GM23338 (cell line): ENCODE data around the gene SOS1. TPM values are rescaled to one million over a fixed set of nuclear protein-coding genes. Genes with fewer than 3 reads are reported as not detected.

Source experiments
- ATAC-seq: fragments of 200-7000 bp; cut with Tn5 transposase; 3 replicates; pipeline ENCODE4 v1.9.1; 2020
- DNase-seq: peaks from one replicate; pipeline ENCODE4 v3.0.0-alpha.2; 2015; ENCODE audit warnings: low spot score
- H2AFZ ChIP-seq: fragments of 200-600 bp; sonication (generic); 2 replicates; pipeline ENCODE4 v1.8.0; 2016; ENCODE audit warnings: antibody characterized with exemption, mild to moderate bottlenecking, moderate library complexity
- H3F3A ChIP-seq: fragments of 200-600 bp; sonication (generic); replicated peaks from 2 replicates; pipeline ENCODE4 v1.8.0; 2017; ENCODE audit warnings: antibody characterized with exemption, mixed run types, low read depth
- H3K27ac ChIP-seq: fragments of 200-600 bp; sonication (generic); 2 replicates; pipeline ENCODE4 v1.6.1; 2016; ENCODE audit warnings: low read depth
- H3K27me3 ChIP-seq: fragments of 200-600 bp; sonication (generic); 2 replicates; pipeline ENCODE4 v1.8.0; 2016; ENCODE audit warnings: mild to moderate bottlenecking, mixed run types, moderate library complexity; ENCODE audit not compliant: insufficient read depth
- H3K36me3 ChIP-seq: fragments of 200-600 bp; sonication (generic); 2 replicates; pipeline ENCODE4 v1.8.0; 2016; ENCODE audit warnings: mild to moderate bottlenecking; ENCODE audit not compliant: insufficient read depth
- H3K4me1 ChIP-seq: fragments of 200-600 bp; sonication (generic); 2 replicates; pipeline ENCODE4 v1.8.0; 2016; ENCODE audit warnings: mild to moderate bottlenecking, moderate library complexity; ENCODE audit not compliant: insufficient read depth
- H3K4me2 ChIP-seq: fragments of 200-600 bp; sonication (generic); 2 replicates; pipeline ENCODE4 v1.7.1; 2017; ENCODE audit warnings: mixed run types
- H3K4me3 ChIP-seq: fragments of 200-600 bp; sonication (generic); 2 replicates; pipeline ENCODE4 v1.6.1; 2016; ENCODE audit warnings: mixed run types
- H3K79me2 ChIP-seq: fragments of 200-600 bp; sonication (generic); replicated peaks from 2 replicates; pipeline ENCODE4 v1.8.0; 2017; ENCODE audit warnings: mild to moderate bottlenecking; ENCODE audit not compliant: insufficient read depth
- H3K9me2 ChIP-seq: fragments of 200-600 bp; sonication (generic); 2 replicates; pipeline ENCODE4 v1.8.0; 2017; ENCODE audit not compliant: insufficient read depth
- H4K20me1 ChIP-seq: fragments of 200-600 bp; sonication (generic); replicated peaks from 2 replicates; pipeline ENCODE4 v1.8.0; 2017; ENCODE audit warnings: mild to moderate bottlenecking; ENCODE audit not compliant: insufficient read depth
- H3K27ac Mint-ChIP-seq: 2 replicates; pipeline ENCODE4 v1.8.0; 2020; ENCODE audit warnings: inconsistent platforms, mild to moderate bottlenecking, moderate library complexity, mixed read lengths
- H3K27me3 Mint-ChIP-seq: 3 replicates; pipeline ENCODE4 v1.8.0; 2022; ENCODE audit warnings: low read depth, mild to moderate bottlenecking, moderate library complexity, mixed read lengths, inconsistent platforms; ENCODE audit not compliant: insufficient read depth, poor library complexity
- H3K36me3 Mint-ChIP-seq: 3 replicates; pipeline ENCODE4 v1.8.0; 2021; ENCODE audit warnings: low read depth, mild to moderate bottlenecking, inconsistent platforms, moderate library complexity, mixed read lengths
- H3K4me1 Mint-ChIP-seq: 3 replicates; pipeline ENCODE4 v1.8.0; 2020; ENCODE audit warnings: mild to moderate bottlenecking, inconsistent platforms, mixed read lengths
- H3K4me3 Mint-ChIP-seq: 3 replicates; pipeline ENCODE4 v1.8.0; 2021; ENCODE audit warnings: moderate library complexity, mild to moderate bottlenecking, inconsistent platforms, mixed read lengths
- H3K9me3 Mint-ChIP-seq: 3 replicates; pipeline ENCODE4 v1.8.0; 2020; ENCODE audit warnings: moderate library complexity, mild to moderate bottlenecking, inconsistent platforms, mixed read lengths
- CREB1 ChIP-seq: fragments of 250-450 bp; sonication (Bioruptor Pico); IDR thresholded peaks from 2 replicates; pipeline ENCODE4 v1.5.0; 2020; ENCODE audit warnings: low read depth, mild to moderate bottlenecking, moderate library complexity
- EZH2 ChIP-seq: fragments of 200-600 bp; sonication (generic); IDR thresholded peaks from one replicate; pipeline ENCODE4 v1.8.0; 2017; ENCODE audit warnings: antibody characterized with exemption, mild to moderate bottlenecking, low read depth; ENCODE audit not compliant: unreplicated experiment
- EZH2phosphoT487 ChIP-seq: fragments of 200-600 bp; sonication (generic); IDR thresholded peaks from one replicate; pipeline ENCODE4 v1.8.1; 2018; ENCODE audit warnings: antibody characterized with exemption; ENCODE audit not compliant: unreplicated experiment
- NANOG ChIP-seq: IDR thresholded peaks from 2 replicates; pipeline ENCODE4 v1.6.1; 2016; ENCODE audit warnings: antibody characterized with exemption, borderline replicate concordance
- POLR2AphosphoS5 ChIP-seq: IDR thresholded peaks from 2 replicates; pipeline ENCODE4 v1.6.1; 2016; ENCODE audit warnings: antibody characterized with exemption, low read depth
- ZNF114 ChIP-seq: fragments of 250-450 bp; sonication (Bioruptor Pico); IDR thresholded peaks from 2 replicates; pipeline ENCODE4 v1.5.0; 2020; ENCODE audit warnings: mild to moderate bottlenecking, moderate library complexity
- ZNF331 ChIP-seq: fragments of 250-450 bp; sonication (Bioruptor Pico); IDR thresholded peaks from 2 replicates; pipeline ENCODE4 v1.5.0; 2020; ENCODE audit warnings: low read depth, mild to moderate bottlenecking, moderate library complexity
- polyA plus RNA-seq: library from polyadenylated mRNA; unstranded; fragments of >200 nt; fragmentation: Nextera tagmentation; extraction: Ambion mirVana; gene quantifications from 2 replicates; pipeline ENCODE4 v1.2.1, GENCODE V29; 2016
- total RNA-seq: library from RNA; depleted of rRNA; stranded (reverse); fragments of >200 nt; shearing (Covaris generic); gene quantifications from 2 replicates; pipeline ENCODE4 v1.2.3, GENCODE V29; 2014
- TF ChIP-seq, protein P1 (sequence below): IDR thresholded peaks from one replicate; pipeline ENCODE4 v1.6.1; 2018; ENCODE audit warnings: antibody characterized with exemption; ENCODE audit not compliant: unreplicated experiment
- TF ChIP-seq, protein P2 (sequence below), 2 experiments: fragments of 200-600 bp in 1 of 2; sonication (generic) in 1 of 2; conservative IDR thresholded peaks; 2 replicates each; pipeline versions ENCODE4 v1.5.1 to v1.6.1; 2016 to 2017; ENCODE audit warnings: antibody characterized with exemption in 2 of 2, low read depth in 2 of 2, mild to moderate bottlenecking in 2 of 2, moderate library complexity in 1 of 2

The SOS1 gene
- total and polyA plus RNA-seq, 2 experiments from 2014 or later, result 13.4 to 21.9 TPM

DNA sequence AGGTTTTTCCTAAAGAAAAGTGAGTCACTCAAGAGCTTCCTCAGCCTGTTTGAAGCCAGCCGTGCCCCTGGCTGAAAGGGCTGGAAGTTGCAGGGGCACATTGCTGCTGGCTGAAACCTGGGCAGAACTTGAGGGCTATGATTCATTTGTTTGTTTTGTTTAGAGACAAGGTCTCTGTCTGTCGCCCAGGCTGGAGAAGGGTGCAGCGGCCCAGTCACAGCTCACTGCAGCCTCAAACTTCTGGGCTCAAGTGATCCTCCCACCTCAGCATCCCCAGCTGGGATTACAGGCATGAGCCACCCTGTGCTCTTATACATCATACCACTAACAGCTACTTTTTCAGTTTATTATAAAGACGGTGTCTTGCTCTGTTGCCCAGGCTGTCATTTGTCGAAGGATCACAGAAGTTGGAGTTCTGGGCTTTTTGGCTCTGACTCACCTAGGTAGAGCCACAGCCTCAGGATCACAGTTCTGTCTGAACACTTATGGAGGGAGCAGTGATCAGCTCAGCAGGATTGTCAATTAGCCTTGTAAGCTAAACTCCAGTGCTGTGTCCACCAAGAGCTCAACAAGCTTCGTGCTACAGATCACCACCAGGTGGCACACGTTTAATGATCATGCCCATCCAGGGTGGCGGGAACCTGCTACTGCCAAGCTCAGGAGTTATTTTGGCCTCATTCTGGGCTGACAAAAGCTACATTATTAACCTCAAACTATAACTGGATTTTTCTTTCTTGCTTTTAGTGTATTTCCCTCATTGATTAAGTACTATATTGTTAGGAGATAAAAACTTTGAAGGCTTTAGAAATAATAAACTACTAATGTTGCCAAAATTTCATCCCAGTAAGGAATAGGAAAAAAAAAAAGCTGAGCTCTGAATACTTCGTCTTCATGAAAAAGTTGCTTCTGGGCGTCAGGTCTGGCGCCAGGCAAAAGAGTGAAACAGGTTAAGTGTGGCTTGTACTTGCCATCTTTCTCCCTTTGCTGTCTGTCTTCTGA is 173.3 kb downstream of the SOS1 start:
- H3K4me3 Mint-ChIP-seq, result no peak overlapping the region
- DNase-seq (peak; percentile 93), ATAC-seq (peak; percentile 94)
- H2AFZ ChIP-seq, result 0 out of 2 replicates have a peak overlapping the region, but pooled peaks have one; percentile 8
- H3K27me3 Mint-ChIP-seq, result peaks cover 2% of the 10 kb centered on the region
- no peaks in the 10 kb centered on the region for H3K36me3 ChIP-seq
- no peaks in the 10 kb centered on the region for H3K79me2 ChIP-seq
- no peaks in the 10 kb centered on the region; the same call in 2 of the 3 replicates for H3K36me3 Mint-ChIP-seq
- H4K20me1 ChIP-seq, result no peaks in the 10 kb centered on the region
- H3K4me3 ChIP-seq, result no peak overlapping the region
- 0 out of 3 replicates have a peak, but pooled peaks cover 5% of the 10 kb centered on the region for H3K9me3 Mint-ChIP-seq
- H3K9me2 ChIP-seq, result no peaks in the 10 kb centered on the region
- peaks cover 10% of the 10 kb centered on the region for H3K4me1 ChIP-seq
- H3K27ac Mint-ChIP-seq, result no peak overlapping the region
- TF ChIP-seq, protein P1, sequence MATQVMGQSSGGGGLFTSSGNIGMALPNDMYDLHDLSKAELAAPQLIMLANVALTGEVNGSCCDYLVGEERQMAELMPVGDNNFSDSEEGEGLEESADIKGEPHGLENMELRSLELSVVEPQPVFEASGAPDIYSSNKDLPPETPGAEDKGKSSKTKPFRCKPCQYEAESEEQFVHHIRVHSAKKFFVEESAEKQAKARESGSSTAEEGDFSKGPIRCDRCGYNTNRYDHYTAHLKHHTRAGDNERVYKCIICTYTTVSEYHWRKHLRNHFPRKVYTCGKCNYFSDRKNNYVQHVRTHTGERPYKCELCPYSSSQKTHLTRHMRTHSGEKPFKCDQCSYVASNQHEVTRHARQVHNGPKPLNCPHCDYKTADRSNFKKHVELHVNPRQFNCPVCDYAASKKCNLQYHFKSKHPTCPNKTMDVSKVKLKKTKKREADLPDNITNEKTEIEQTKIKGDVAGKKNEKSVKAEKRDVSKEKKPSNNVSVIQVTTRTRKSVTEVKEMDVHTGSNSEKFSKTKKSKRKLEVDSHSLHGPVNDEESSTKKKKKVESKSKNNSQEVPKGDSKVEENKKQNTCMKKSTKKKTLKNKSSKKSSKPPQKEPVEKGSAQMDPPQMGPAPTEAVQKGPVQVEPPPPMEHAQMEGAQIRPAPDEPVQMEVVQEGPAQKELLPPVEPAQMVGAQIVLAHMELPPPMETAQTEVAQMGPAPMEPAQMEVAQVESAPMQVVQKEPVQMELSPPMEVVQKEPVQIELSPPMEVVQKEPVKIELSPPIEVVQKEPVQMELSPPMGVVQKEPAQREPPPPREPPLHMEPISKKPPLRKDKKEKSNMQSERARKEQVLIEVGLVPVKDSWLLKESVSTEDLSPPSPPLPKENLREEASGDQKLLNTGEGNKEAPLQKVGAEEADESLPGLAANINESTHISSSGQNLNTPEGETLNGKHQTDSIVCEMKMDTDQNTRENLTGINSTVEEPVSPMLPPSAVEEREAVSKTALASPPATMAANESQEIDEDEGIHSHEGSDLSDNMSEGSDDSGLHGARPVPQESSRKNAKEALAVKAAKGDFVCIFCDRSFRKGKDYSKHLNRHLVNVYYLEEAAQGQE, result no peak
- TF ChIP-seq NANOG (no peak), CREB1 (CRISPR knock-in tag) (no peak), EZH2 (no peak), ZNF114 (no peak), EZH2phosphoT487 (no peak), ZNF331 (no peak)
- TF ChIP-seq, protein P2, sequence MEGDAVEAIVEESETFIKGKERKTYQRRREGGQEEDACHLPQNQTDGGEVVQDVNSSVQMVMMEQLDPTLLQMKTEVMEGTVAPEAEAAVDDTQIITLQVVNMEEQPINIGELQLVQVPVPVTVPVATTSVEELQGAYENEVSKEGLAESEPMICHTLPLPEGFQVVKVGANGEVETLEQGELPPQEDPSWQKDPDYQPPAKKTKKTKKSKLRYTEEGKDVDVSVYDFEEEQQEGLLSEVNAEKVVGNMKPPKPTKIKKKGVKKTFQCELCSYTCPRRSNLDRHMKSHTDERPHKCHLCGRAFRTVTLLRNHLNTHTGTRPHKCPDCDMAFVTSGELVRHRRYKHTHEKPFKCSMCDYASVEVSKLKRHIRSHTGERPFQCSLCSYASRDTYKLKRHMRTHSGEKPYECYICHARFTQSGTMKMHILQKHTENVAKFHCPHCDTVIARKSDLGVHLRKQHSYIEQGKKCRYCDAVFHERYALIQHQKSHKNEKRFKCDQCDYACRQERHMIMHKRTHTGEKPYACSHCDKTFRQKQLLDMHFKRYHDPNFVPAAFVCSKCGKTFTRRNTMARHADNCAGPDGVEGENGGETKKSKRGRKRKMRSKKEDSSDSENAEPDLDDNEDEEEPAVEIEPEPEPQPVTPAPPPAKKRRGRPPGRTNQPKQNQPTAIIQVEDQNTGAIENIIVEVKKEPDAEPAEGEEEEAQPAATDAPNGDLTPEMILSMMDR (conservative IDR thresholded peaks at IDR 0.05; ENCODE audit: low read depth in 2 of 2), result peak; percentile 84 to 94
- H3K4me2 ChIP-seq, result no peak overlapping the region
- H3K4me1 Mint-ChIP-seq, result peaks cover 25% of the 10 kb centered on the region
- H3K27me3 ChIP-seq, result no peaks in the 10 kb centered on the region
- H3F3A ChIP-seq, result no peaks in the 10 kb centered on the region
- H3K27ac ChIP-seq, result no peak overlapping the region; the same call in 1 of the 2 replicates

DNA sequence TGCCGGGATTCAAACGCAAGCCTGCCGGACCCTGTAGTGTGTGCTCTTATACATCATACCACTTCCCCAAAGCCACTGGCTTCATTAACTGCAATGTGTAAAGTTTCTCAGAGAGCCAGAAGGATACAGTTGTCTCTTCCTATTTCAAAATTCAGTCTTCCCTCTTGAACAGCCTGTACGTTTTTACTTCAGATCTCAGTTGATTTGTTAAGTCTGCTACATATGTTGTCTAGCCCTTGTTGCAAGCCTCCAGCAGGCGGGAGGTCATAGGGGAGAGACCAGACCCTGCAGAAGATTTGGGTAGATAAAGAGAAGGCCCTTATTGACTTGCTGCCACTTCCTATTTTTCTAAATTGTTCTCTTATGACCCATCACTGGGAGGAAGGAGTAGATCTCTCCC is 174.9 kb downstream of the SOS1 start:
- 0 out of 3 replicates have a peak, but pooled peaks cover 5% of the 10 kb centered on the region for H3K9me3 Mint-ChIP-seq
- no peak overlapping the region for H3K4me3 Mint-ChIP-seq
- H3K4me2 ChIP-seq, result no peak overlapping the region
- H2AFZ ChIP-seq, result peak overlapping the region; percentile 53
- no peaks in the 10 kb centered on the region for H3K36me3 ChIP-seq
- peaks cover 10% of the 10 kb centered on the region for H3K4me1 ChIP-seq
- no peaks in the 10 kb centered on the region for H3K9me2 ChIP-seq
- H3K27me3 Mint-ChIP-seq, result peaks cover 2% of the 10 kb centered on the region
- H3K27ac ChIP-seq, result no peak overlapping the region
- no peaks in the 10 kb centered on the region for H4K20me1 ChIP-seq
- TF ChIP-seq NANOG, result no peak
- no peak for TF ChIP-seq POLR2AphosphoS5
- peaks cover 25% of the 10 kb centered on the region for H3K4me1 Mint-ChIP-seq
- H3K79me2 ChIP-seq, result no peaks in the 10 kb centered on the region
- DNase-seq (no peak), ATAC-seq (no peak)
- no peak overlapping the region for H3K4me3 ChIP-seq
- H3F3A ChIP-seq, result no peaks in the 10 kb centered on the region
- H3K27me3 ChIP-seq, result no peaks in the 10 kb centered on the region
- no peak overlapping the region for H3K27ac Mint-ChIP-seq
- no peaks in the 10 kb centered on the region; the same call in 2 of the 3 replicates for H3K36me3 Mint-ChIP-seq
